NCI-H2107 treated with DMSO at 0.1 percent for 48 hours (cell line): ENCODE results near the gene PPP1R7.

Source experiments
- DNase-seq: peaks from one replicate; lab custom pipeline; 2025; ENCODE audit not compliant: unreplicated experiment; lab: John Stamatoyannopoulos, UW

The PPP1R7 gene

DNA sequence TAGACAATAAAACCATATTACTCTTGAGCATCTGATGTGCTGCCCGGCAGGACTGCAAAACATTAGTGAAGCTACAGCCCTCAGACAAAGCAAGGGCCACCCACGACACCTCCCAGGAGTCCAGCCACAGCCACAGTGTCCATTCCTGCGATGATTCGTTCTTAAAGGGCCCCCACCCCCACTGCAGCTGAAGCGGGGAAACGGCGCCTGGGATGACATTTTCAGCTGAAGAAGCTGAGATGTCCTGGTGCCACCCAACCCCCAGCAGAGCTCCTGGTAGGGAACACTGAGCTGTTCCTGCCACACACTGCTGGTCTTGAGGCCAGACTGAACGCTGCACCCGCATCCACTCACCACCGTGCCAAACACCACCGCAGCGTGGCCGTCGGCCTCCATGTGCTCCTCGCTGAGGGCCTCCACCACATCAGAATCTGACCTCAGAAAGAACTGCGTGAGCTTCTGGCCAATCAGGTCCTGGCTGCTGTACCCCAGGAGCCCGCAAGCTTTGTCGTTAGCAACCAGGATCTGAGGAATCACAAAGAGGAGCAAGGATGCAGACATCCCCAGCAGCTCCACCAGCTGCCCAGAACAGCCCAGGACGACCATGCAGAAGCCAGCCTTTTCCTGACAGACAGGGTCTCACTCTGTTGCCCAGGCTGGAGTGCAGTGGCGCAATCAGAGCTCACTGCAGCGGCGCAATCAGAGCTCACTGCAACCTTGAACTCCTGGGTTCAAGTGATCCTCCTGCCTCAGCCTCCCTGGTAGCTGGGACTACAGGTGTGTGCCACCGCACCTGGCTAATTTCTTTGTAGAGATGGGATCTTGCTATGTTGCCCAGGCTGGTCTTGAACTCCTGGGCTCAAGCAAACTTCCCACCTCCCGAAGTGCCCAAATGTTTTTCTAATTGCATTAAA lies 10.5 kb upstream of the PPP1R7 start:
- DNase-seq: no peak

DNA sequence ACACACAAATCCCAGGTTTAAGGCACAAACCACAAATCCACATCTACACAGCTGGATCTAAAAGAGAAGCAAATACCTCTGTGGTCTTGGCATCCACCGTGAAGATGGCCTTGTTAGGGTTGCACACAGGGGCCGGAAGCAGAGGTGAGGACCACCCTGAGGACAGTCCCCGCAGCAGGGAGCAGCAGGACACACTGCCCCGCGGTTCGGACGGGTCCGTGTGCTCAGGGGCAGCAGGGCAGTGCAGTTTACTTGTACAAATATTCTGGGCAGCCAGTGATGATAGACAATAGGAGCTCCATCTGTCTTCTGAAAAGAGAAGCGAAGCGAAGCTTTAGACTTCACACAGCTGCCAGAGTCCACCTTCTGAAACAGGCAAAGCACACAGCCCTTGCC lies 9.8 kb upstream of the PPP1R7 start:
- no peak for DNase-seq

DNA sequence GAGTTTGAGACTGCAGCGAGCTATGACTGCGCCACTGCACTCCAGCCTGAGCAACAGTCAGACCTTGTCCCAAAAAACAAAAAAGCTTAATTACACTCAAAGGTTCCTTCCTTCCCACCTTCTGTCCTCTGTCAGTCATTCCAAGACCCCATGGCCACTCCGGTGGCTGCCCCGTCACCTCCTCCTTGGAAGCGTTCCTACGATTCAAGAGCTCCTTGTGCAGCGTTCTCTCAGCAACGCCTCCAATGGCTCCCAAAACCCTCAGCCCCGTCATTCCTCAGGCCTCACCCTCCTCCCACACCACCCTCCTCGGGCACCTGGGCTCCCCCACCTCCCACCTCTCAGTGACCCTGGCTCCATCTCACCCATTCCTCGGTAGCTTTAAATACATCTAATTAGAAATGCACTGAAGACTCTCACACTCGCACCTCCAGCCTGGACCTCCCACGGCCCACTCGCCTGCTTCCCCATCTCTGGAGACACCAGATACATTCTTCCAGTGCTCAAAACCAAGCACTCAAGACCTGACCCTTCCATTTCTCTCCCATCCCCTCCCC lies 9.0 kb upstream of the PPP1R7 start:
- no peak for DNase-seq

DNA sequence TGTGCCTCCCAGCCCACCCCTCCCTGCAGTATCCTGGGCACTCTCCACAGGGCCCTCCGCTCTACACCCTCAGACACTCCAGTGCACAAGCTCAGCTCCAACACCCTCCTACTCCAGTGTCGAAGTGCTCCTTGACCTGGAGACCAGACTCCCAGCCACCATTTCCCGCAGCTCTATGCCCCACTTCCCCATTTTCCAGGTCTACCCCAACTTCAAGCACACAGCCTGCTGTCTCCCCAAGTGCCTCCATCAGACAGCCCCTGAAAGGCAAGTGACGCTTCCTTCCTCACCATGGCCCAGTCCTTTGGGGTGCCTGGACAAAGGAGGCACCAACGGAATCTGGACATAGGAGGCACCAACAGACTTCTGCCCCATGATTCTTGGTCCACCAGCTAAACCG lies 8.2 kb upstream of the PPP1R7 start:
- no peak for DNase-seq

DNA sequence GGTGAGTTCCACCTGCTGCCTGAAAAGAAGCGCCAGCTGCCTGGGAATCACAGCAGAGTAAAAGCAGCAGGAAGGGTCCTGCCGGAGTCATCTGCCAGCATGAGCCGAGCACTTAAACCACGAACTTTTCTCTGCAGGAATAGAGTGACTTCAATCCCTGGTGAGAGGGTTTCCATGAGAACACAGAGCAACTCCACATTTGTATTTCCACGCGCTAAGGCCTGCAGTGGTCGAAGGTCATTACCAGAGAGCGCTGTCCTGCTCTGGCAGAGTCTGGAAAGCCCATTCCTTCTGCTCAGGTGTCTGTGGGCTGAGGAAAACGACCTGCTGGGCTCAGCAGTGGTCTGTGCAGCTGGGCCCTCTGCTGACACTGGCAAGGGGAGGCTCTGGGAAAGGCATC lies 7.7 kb upstream of the PPP1R7 start:
- no peak for DNase-seq

DNA sequence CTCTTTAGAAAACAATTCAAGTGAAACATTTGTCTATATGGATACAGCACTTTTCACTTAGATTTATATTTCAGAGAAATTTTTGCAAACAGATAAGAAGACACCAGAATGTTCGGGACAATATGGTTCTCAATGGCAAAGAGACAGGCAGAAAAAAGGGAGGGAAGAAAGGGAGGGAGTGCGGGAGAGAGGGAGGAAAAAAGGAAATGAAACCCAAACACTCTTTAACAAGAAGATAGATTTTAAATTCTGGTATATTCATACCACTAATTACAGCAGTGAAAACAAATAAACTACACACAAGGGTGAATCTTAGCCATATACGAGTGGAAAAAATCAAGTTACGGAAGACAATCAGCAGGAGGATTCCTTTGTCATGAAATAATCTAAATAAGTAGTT lies 4.0 kb upstream of the PPP1R7 start:
- DNase-seq: no peak

DNA sequence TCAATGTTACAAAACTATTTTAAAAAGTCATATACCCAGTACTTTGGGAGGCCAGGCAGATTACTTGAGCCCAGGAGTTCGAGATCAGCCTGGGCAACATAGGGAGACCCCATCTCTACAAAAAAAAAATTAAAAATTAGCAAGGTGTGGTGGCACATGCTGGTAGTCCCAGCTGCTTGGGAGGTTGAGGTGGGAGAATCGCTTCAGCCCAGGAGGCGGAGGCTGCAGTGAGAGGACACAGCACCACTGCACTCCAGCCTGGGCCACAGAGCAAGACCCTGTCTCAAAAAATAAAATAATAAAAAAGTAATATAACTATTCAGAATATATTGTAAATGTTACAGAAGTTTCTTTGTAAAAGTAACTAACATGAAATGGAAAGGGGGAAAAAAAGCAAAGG lies 2.9 kb upstream of the PPP1R7 start:
- no peak for DNase-seq

DNA sequence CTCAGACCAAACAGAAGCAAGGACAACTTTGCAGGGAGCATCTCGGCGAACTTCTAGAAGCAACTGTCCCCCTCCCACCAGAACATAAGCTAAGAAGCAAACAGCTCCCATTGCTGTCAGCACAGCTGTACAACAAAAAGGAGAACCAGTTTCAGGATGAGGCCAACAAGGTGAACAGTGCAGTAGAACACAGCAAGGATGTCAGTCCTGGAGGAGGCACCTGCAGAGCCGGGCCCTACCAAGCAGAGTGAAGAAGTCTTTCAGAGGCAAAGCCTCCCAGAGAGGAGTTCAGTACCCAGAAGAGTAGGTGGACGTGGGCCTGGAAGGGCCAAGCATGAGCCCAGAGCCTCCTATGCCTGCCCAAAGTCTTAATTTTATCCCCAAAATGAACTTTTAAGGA lies 2.0 kb upstream of the PPP1R7 start:
- no peak for DNase-seq

DNA sequence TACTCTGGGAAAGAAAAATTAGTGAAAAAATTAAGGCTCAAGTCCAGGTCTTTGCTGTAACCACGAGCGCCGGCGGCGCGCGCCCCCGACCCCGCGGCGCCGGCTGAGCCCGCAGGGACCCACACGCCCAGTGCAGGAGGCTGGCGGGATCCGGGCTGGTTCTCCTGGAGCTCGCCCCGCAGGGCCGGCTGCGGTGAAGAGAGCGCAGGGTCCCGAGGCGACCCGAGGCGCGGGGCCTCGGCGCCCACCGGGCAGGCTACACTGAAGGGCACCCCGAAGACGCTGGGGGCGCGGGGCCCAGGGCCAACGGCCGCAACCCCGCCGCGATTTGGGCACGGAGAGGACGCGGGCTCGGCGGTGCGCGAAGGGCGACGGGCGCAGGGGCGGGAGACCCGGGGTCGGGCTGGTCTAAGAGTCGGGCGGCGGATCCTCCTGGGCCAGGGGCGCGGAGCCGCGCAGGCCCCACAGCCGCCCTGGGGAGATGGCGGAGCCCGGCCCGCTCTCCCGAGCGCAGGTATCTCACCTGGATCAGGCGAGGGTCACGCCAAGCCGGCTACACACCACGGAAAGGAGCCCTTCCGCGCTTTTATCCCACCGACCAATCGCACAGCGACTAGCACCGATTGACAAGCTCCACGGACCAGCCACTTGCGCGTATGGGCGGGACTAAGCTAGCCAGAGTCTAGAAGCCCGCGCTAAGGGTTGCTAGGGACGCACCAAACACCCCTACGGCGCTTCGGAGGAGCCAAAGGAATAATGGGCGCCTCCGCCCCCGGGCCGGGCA lies 1.2 kb upstream of the PPP1R7 start, which contains the start of gene PASK:
PASK (minus strand) TSS at position 582 of the 784 bp plus-strand sequence. CDS start 6,440 bp downstream, outside the sequence.
- peak; percentile 90 for DNase-seq

DNA sequence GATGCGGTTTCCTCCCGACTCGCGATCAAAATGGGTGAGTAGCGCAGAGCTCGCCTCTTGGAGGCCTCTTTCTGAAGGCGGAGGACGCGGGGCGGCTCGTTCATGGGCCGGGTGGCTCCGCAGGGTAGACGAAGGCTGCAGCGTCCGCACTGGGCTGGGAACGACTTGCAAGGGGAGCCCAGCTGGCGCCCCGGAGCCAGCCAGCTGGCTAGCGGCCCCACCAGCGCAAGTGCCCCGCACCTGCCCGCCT lies 667 bp upstream of the PPP1R7 start:
- DNase-seq: no peak

DNA sequence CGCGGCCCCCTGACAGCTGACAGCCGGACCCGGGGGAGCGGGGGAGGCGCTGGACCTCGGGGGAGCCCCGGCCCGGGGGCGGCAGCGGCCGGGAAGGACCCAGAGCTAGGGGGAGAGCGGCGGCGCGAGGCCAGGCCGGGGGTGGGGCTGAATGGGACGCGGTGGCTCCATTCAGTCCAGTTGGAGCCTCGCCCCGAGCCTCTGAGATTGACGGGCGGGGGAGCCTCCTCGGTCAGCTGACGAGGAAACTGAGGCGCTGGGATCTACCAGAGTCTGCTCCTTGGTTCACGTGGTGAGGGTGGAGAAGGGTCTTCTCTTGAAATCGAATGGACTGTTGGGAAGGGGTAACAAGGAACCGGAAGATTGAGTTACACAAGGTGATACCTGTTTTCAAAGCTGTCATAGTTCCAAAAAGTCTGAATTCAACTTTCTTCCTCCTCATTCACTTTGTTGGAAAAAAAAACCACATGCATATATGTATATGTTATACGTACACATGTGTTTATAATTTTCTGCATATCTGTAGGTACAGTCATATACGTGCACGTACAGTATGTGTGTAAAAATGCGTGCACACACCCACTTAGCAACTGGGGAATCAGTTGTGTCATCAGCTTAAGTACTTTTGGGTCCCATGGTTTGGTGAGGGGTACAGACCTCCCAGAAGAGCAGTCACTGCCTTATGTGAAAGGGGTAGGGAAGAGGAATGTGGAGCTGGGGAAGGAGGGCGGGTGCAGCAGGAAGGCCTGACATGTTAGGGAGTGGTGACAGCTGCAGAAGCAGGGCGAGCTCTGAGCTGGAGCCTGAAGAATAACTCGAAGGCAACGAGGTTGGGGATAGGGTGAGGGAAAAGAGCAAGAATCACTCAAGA lies 628 bp downstream of the PPP1R7 start:
- DNase-seq: no peak

DNA sequence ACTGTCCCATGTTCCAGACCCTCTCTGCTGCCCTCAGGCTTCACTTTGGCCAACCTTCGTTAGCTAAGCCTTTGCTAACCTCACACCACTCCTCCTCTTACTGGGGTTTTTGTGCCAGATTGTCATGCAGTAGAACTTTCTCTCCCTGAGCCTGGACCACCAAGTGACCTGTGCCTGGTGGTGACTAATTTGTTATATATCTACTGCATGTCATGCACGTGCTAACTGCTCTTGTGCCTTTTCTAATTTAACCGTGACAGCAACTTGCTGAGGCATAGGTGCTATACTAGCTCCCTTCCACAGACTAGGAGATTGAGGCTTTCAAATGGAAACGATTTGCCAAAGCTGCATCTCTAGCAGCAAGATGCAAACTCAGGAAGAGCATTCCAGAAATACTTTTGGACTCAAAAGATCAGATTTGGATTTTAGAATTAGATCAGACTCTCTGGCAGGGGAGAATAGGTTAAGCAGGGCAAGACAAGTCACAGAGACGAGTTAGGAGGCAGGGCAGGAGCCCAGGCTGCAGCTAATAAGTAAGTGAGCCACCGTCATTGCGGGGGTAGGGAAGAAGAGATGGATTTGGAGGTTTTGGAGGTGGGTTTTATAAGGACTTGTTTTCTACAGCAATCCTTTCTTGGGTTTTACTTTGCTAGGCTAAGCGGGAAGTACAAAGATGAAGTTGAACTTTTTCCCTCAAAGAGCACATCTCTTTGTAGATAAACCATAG lies 1.8 kb downstream of the PPP1R7 start:
- DNase-seq: no peak

DNA sequence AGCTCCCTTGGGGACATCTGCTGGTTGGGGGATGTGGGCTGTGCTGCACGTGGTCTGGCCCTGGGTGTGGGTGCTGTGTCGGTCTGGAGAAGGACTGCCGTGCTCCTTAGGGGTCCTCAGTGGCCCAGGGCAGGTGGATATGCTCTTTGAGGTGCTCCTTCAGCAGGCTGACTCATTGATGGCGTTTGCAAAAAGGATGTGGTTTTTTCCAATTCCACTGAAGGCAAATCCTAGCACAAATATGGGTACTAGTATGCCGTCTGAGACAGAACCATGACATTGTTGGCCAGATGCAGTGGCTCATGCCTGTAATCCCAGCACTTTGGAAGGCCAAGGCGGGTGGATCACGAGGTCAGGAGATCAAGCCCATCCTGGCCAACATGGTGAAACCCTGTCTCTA lies 3.3 kb downstream of the PPP1R7 start:
- no peak for DNase-seq

DNA sequence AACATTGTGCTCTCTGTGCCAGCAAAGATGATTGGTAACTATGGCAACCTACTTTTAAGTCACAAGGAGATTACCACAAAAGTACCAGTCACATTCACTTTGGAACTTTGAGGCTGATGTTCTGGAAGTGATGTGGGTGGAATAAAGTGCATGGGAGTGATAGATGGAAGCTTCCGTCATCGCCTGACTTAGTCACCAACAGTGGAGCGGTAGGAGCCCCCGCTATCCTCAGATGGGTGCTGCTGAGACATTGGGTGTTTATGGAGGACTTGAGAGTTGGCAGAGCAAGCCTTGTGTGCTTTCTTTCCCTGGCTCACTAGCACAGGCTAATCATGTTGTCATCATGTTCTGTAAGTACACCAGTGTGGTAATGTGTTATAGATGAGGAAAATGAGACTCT lies 4.6 kb downstream of the PPP1R7 start:
- no peak for DNase-seq

DNA sequence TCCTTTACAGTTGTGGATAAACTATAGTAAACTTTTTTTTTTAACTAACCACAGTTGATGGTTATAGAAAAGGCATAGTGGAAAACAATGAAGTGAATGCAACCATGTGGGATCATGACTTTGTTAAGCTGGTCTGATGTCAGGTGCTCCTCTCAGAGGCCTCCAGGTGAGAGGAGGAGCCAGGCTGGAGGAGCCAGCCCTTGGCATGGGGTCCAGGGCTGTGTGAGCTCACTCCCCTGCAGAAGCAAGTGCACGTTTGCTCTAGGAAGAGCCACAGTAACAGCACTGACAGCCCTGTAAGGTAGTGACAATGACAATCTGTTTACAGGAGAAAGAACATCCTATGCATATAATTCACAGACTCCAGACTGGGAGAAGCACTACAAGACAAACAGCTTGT lies 5.7 kb downstream of the PPP1R7 start:
- DNase-seq: no peak

DNA sequence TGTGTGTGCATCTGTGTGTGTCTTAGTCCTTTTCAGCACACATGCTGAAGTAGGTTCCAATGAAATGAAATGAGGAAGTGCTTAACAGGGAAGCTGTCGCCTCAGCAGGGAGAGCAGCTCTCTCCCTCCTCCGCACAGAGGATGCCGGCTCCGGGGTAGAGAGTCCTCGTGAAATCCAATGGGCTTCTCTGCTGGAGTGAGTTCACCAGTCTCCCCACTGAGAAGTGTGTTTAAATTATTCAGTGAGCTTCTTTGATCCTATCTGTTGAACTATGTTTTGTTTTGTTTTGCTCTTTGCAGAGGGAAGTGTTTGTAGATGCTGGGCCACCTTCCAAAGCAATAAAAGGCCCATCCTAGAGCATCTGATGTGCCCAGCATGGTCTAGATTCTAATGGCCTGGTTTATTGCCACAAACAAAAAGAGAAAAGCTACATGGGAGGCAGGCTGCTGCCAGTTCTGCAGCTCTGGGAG lies 6.7 kb downstream of the PPP1R7 start:
- no peak for DNase-seq

DNA sequence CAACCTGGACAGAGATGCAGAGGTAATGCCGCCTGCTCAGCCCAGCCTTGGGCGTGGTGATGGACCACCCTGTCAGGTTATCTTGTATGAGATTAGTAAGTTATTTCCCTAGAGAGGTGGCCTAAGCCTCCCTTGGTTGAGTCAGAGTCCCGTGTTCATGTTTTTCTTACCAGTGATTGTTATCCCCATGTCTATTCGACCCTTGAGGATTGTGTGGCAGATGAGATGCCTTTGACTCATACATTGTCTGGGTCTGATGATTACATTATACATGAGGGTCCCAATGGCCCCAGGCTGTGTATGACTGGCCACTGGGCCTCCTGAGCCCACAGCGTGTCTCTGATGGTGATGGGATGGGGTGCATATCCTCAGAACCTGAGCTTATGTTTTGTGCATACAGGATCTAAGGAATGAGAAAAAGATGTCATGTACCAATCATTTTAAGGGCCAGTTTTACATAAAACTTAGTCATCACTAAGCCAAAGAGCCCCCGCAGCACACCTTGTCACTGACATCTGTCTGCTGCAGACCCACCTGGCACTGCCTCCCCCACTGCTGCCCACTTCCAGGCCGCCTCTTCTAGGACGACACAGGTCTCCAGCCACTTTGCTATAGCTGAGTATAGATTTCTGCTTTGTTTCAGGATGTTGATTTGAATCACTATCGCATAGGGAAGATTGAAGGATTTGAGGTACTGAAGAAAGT lies 7.7 kb downstream of the PPP1R7 start:
- DNase-seq: no peak

DNA sequence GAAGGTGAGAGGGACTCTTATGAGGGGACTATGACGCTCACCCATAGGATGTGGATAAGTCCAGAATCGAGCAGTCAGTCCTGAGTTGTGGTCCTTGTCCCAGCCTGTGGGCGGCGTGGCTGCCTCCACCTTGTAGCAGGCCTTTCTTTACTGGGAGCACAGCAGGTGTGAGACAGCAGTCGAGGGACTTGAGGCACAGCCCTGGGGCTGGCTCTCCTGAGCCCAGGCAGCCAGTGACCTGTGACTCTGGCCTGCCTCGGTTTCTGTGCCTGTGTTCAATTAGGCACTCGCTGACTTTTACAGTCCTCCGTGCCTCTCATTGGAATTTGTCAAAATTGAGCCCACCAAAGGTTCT lies 8.3 kb downstream of the PPP1R7 start:
- DNase-seq: no peak

DNA sequence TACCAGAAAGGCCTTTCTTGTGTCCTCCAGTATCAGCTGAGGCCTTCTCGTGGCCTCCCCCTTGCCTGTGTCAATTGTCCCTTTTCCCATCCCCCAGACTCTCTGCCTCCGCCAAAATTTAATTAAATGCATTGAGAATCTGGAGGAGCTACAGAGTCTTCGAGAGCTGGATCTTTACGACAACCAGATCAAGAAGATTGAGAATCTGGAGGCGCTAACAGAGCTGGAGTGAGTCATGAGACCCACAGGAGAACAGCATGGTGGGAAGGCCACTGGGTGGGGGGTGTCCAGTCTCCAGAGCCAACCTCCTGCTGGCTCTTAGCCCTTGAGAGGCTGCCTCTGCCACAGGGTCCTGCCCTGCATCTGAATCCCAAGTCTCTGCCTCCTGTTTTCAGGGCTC lies 8.8 kb downstream of the PPP1R7 start:
- no peak for DNase-seq

DNA sequence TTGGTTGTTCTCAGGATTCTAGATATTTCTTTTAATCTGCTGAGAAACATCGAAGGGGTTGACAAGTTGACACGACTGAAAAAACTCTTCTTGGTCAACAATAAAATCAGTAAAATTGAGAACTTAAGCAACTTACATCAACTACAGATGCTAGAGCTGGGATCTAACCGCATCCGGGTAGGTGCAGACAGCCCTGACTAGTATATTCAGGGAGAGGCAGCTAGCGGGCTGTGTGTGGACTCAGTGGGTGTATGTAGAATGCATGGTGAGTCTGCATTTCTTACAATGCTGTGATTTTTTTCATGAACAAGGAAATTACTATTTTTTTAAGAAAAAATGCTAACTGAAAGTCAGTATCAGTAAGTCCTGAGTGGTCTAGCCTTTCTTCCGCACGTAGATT lies 10.1 kb downstream of the PPP1R7 start:
- DNase-seq: no peak
